ENCODE results near the gene SGSH.

The SGSH gene

GRCh38 chr17:80183581-80184422 is 36.3 kb downstream of the SGSH start:
- DNase-seq, result no peak

DNA sequence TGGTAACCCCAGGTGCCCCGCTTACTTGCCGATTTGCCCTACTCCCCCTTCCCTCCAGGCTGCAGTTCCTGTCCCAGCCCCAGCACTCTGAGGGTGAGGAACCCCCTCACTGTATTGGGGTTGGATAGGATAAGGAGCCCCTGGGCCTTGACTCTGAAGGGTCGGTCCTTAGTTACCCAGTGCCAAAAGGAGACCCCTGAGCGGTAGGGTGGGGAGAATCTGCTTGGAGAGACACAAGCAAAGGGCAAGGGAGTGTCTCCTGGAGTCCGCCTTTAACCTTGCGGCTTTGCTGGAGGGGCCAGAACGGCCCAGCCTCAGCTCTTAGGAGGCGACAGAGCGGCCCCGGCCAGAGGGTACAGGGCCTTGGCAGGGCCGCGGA is 37.3 kb downstream of the SGSH start:
- no peak for DNase-seq

GRCh38 chr17:80182118-80182844 is 37.9 kb downstream of the SGSH start:
- no peak for DNase-seq

DNA sequence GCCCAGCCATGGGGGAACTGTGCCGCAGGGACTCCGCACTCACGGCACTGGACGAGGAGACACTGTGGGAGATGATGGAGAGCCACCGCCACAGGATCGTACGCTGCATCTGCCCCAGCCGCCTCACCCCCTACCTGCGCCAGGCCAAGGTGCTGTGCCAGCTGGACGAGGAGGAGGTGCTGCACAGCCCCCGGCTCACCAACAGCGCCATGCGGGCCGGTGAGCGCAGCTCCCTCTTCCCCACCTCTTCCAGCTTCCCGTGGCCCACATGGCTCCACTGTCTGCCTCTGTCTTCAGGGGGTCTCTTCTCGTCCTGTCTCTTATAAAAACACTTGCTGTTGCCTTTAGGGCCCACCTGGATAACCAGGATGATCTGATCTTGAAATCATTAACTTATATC is 38.7 kb downstream of the SGSH start:
- no peak for DNase-seq

GRCh38 chr17:80180192-80180591 is 39.9 kb downstream of the SGSH start:
- DNase-seq, result no peak

DNA sequence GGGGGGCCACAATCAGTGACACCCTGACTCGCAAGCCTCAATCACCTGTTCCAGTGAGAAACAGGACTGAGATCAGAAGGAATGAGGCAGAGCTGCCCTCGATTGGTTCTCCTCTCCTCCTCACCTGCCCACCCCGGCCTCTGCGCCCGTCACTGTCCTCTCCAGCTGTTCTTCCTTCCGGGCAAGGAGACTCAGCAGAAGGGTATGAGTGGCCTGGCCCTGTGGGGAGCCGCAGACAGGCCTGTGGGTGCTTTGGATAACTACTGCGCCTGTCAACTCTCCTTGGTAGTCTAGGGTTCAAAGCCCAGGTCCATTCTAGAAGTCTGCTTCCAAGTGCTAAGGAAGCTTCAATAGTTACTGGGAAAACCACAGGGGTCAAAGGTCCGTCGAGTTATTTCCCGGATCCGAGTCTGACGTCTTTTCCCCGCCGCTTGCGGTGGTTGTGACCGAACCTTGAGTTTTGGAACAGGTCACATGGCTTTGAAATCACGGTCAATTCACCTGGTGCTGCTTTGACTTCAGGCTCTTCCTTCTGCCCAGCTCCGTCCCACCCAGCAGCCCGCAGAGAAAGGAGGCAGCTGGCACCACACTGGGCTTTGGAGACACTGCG is 42.0 kb downstream of the SGSH start:
- DNase-seq, result no peak

GRCh38 chr17:80176757-80177156 is 43.4 kb downstream of the SGSH start:
- DNase-seq, result no peak

GRCh38 chr17:80173916-80174315 is 46.2 kb downstream of the SGSH start:
- no peak for DNase-seq

- DNase-seq, result no peak
These were observed 47.0 kb downstream of the SGSH start for GRCh38 chr17:80173126-80173525.

- DNase-seq, result no peak
These were observed 48.5 kb downstream of the SGSH start for GRCh38 chr17:80171681-80172080.

DNA sequence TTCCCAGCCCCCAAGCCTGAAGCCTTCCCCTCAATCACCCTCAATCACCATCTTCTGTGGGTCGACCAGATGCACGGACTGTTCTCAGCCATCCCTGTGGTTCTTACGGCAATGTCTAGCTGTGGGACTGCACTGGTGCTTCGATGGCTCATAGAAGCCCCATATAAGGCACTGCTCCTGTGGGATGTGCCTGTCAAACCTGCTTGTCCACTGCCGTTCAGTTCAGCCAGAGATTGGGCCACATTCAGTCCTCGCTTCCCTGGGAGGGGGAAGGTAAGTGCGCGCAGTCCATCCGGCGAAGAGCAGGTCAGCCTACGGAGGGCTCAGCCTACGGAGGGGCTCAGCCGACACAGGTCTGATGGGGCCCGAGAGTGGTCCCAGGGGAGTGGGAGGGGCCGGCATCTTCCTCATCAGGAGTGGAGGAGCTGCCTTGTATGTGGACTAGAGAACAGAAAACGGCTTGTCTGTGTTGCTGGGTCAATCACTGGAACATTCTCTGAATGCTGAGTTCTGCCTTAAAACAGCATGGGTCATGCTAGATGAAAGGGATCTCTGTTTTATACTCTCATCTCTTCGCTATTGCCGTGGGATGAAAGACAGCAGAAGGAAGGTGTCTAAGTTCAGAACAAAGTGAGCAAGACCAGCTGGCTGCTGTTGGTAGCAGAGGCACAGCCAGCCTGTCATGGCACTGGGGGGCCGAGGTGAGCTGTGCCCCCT is 50.2 kb downstream of the SGSH start, which contains the start of gene CARD14:
TSS of gene CARD14 (plus strand) at position 247 of the 717 bp plus-strand sequence. CDS start 11,409 bp downstream, outside the sequence.
- DNase-seq, result no peak

GRCh38 chr17:80169107-80169506 is 51.0 kb downstream of the SGSH start:
- DNase-seq, result no peak

DNA sequence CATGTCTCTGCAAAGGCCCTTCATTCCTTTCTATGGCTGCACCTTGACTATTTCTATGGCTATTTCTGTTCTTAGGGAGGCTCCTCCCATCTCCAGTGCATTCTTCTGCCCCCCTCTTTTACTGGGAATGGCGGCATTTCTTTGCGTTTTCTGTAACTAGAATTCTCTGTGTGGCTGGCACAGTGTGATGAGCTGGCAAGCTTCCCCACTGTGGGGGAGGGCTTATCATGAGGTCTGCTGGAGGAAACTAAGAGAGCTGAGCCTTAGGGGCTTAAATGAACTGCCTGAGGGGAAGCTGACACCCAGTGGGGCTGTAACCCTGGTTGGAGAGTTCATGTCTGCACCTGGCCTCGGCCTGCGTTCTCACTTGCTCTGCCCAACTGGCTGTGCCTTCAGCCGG is 51.8 kb downstream of the SGSH start:
- DNase-seq, result no peak

DNA sequence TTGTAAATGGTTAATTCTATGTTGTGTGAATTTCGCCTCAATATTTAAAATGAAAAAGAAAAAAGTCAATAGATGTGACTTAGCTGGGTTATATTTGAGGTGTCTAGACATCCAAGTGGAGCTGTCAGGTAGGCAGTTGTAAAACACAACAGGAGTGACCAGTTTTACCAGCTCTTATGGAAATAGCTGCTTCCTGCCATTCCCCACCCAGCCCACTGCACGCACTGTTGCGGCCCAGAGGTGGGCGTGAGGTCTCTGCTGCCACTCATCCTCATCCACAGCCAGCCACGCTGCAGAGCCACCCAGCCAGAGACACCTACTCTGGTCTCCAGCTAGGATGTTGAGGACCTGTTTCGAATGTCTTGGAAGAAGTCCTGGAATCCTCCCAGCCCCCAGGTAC is 53.7 kb downstream of the SGSH start:
- no peak for DNase-seq

DNA sequence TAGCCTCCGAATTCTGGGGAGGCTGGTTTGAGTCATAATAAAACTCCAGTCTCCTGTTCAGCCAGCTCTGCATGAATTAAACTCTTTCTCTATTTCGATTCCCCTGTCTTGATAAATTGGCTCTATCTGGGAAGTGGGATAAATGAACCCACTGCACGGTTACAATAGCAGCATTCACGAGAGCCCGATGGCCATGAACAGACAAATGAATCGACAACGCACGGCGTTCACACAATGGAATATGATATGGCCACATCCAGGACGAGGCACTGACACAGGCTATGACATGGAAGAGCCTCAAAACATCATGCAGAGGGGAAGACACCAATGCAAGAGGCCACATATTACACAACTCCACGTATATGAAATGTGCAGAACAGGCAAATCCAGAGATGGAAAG is 55.9 kb downstream of the SGSH start:
- no peak for DNase-seq

DNA sequence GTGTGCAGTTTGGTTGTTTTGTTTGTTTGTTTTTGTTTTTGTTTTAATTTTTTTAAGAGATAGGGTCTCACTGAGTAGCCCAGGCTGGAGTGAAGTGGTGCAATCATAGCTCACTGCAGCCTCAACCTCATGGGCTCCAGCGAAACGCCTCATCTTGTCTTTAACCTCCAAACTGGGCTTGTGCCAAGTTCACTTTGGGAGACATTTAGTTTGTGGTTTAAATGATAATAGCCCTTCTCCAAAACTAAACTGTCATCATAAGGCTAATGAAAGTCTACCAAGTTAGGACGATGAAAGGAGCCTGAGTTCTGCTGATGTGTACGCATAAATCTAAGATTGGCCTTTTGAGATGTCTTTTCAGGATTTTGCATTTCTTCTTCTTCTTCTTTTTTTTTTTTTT is 56.8 kb downstream of the SGSH start:
- peak; percentile 16 for DNase-seq

DNA sequence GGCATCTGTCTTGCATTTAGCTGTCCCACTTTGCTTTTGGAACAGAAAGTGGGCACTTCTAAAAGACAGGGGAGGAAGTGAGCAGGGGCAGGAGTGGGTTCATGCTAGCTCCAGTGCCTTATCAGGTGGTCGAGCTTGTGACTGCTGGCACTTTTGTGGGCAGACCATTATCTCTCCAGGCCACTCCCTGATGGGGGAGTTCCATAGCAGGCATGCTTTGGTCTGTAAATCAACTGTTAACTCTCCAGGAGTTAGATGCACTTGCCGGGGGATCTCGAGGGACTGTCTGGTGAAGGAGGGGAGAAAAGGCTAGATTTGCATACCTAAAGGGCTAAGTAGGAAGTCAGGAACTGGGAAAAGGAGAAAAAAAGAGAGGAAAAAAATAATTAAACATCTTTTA is 59.6 kb downstream of the SGSH start:
- no peak for DNase-seq

Data from fibroblast of skin of scalp (primary cell).